NCI-H2107 treated with DMSO at 0.1 percent for 48 hours (cell line): ENCODE measurements around the gene GPR21.

ENCODE experiments used
- DNase-seq: peaks from one replicate; lab custom pipeline; 2025; ENCODE audit not compliant: unreplicated experiment; lab: John Stamatoyannopoulos, UW

GPR21 gene

GRCh38 chr9:123063177-123063598 is 29.7 kb downstream of the GPR21 start:
- DNase-seq, result no peak

GRCh38 chr9:123063896-123064295 is 30.4 kb downstream of the GPR21 start:
- DNase-seq, result no peak

- no peak for DNase-seq
Observed at GRCh38 chr9:123064716-123065115, 31.2 kb downstream of the GPR21 start.

- DNase-seq, result no peak
Observed at GRCh38 chr9:123065196-123065595, 31.7 kb downstream of the GPR21 start.

- no peak for DNase-seq
Observed at GRCh38 chr9:123067136-123067535, 33.7 kb downstream of the GPR21 start.

- no peak for DNase-seq
Observed at GRCh38 chr9:123069010-123069481, 35.6 kb downstream of the GPR21 start.

- DNase-seq, result no peak
Observed at GRCh38 chr9:123070198-123070597, 36.7 kb downstream of the GPR21 start.

GRCh38 chr9:123072407-123072995 is 39.0 kb downstream of the GPR21 start:
- no peak for DNase-seq

GRCh38 chr9:123073441-123073840 is 40.0 kb downstream of the GPR21 start:
- DNase-seq, result no peak

GRCh38 chr9:123073991-123074422 is 40.5 kb downstream of the GPR21 start:
- DNase-seq, result no peak

- no peak for DNase-seq
Observed at GRCh38 chr9:123074628-123075027, 41.2 kb downstream of the GPR21 start.

GRCh38 chr9:123080444-123080843 is 47.0 kb downstream of the GPR21 start:
- no peak for DNase-seq

GRCh38 chr9:123081824-123082223 is 48.4 kb downstream of the GPR21 start:
- no peak for DNase-seq

GRCh38 chr9:123083680-123084079 is 50.2 kb downstream of the GPR21 start:
- no peak for DNase-seq

- DNase-seq, result no peak
Observed at GRCh38 chr9:123084256-123084655, 50.8 kb downstream of the GPR21 start.
